Mesothelial cell of epicardium (in vitro differentiated cells): ENCODE measurements around the gene VSX2. TPM values are rescaled to one million over a fixed set of nuclear protein-coding genes. Genes with fewer than 3 reads are reported as not detected.

Experiments
- DNase-seq, 2 experiments: peaks; one replicate each; pipeline ENCODE4 v3.0.0; 2021; ENCODE audit warnings: low spot score in 2 of 2; ENCODE audit not compliant: unreplicated experiment in 2 of 2
- H3K27ac Mint-ChIP-seq: 2 replicates; pipeline ENCODE4 v1.8.0; 2021; ENCODE audit warnings: mixed read lengths
- H3K27me3 Mint-ChIP-seq: 2 replicates; pipeline ENCODE4 v1.8.0; 2021; ENCODE audit warnings: low read depth, mixed read lengths
- H3K36me3 Mint-ChIP-seq: 2 replicates; pipeline ENCODE4 v1.8.0; 2021; ENCODE audit warnings: mixed read lengths
- H3K4me1 Mint-ChIP-seq: 2 replicates; pipeline ENCODE4 v1.8.0; 2021; ENCODE audit warnings: mixed read lengths
- H3K4me3 Mint-ChIP-seq: 2 replicates; pipeline ENCODE4 v1.8.0; 2021; ENCODE audit warnings: mild to moderate bottlenecking, moderate library complexity, mixed read lengths
- H3K9me3 Mint-ChIP-seq: 2 replicates; pipeline ENCODE4 v1.8.0; 2021; ENCODE audit warnings: mixed read lengths
- total RNA-seq: library from RNA; stranded (reverse); gene quantifications from 3 replicates; pipeline ENCODE4 v1.2.1, GENCODE V29; 2021
- TF ChIP-seq, protein P1 (sequence below): fragments of 200-600 bp; sonication (generic); IDR thresholded peaks from one replicate; pipeline ENCODE4 v1.5.0; 2021; ENCODE audit warnings: antibody characterized with exemption; ENCODE audit not compliant: unreplicated experiment

The VSX2 gene
- total RNA-seq, 1 donor from 2014 or later: not detected

DNA sequence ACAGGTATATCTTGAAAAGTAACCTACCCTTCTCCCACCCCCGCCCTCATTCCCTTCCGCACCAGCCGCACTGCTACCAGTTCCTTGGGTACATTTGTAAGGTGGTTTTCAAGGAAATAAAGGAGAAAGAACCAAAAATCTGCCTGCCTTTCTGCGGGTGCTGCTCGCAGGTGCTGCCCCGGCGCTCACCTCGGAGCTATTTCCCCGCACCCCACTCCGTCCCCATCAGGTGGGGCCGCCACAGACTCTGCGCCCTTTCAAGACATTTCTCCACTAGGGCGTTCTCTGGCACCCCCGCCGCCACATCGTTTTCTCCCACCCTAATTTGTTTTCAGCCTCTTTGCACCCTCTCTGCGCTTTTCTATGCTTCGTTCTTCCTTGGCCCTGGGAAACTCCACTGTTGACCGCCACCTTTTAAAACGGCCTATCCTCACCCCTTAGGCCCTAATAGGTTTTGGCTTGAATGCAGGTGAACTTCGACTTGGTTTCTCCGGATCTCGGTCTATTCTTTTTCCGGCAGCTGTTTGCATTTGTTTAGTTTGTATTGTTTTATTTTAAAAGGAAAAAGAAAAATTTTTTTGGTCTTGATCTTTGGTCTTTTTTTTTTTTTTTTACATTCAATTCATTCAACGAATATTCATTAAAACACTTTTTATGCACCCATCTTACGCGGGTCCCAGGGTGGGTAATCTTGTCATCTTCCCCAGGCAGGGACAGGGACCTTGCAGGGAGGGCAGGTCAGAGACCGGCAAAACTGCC lies 3.0 kb downstream of the VSX2 start:
- no peak for DNase-seq
- Mint-ChIP-seq H3K9me3 (no peaks in the 10 kb centered on the region), H3K4me1 (peaks cover 15% of the 10 kb centered on the region), H3K27ac (no peak overlapping the region), H3K36me3 (no peaks in the 10 kb centered on the region), H3K27me3 (peaks cover 96% of the 10 kb centered on the region), H3K4me3 (no peak overlapping the region)
- TF ChIP-seq, protein P1, sequence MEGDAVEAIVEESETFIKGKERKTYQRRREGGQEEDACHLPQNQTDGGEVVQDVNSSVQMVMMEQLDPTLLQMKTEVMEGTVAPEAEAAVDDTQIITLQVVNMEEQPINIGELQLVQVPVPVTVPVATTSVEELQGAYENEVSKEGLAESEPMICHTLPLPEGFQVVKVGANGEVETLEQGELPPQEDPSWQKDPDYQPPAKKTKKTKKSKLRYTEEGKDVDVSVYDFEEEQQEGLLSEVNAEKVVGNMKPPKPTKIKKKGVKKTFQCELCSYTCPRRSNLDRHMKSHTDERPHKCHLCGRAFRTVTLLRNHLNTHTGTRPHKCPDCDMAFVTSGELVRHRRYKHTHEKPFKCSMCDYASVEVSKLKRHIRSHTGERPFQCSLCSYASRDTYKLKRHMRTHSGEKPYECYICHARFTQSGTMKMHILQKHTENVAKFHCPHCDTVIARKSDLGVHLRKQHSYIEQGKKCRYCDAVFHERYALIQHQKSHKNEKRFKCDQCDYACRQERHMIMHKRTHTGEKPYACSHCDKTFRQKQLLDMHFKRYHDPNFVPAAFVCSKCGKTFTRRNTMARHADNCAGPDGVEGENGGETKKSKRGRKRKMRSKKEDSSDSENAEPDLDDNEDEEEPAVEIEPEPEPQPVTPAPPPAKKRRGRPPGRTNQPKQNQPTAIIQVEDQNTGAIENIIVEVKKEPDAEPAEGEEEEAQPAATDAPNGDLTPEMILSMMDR: no peak

DNA sequence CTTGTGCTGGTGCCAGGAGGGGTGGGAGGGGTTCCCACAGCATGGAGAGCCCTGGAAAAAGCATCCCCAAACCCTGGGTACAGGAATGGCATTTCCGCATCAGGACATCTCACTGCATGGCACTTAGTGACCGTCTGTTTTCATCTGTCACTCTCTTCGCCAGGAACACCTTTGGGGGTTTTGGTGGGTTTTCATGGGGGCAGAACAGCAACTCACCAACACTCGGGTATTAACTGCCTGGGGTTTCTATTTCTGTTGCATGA lies 3.5 kb downstream of the VSX2 start:
- H3K9me3 Mint-ChIP-seq: no peaks in the 10 kb centered on the region
- H3K27me3 Mint-ChIP-seq: peaks cover 95% of the 10 kb centered on the region
- no peak for DNase-seq
- peaks cover 15% of the 10 kb centered on the region for H3K4me1 Mint-ChIP-seq
- no peaks in the 10 kb centered on the region for H3K36me3 Mint-ChIP-seq
- TF ChIP-seq, protein P1: no peak
- H3K4me3 Mint-ChIP-seq: no peak overlapping the region
- H3K27ac Mint-ChIP-seq: no peak overlapping the region

DNA sequence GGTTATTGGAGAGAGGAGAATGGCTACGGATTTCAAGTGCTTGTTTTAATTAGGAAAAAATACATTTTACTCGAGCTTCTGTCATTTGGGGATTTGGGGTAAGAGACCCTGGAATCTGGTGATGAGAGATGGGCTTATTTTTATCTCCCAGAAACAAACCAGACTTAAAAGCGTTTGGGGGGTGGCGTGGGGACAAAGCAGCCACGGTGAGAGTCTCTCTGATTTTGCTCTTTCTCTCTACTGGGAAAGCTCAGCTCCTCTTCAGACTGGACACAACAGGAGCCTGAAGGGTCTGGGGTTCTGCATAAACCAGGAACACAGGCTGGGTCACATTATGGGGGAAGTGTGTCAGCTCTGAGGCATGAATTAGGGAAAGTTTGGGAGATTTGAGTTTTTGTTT lies 3.8 kb downstream of the VSX2 start:
- Mint-ChIP-seq H3K4me3 (no peak overlapping the region), H3K4me1 (peaks cover 15% of the 10 kb centered on the region), H3K36me3 (no peaks in the 10 kb centered on the region), H3K27me3 (peaks cover 95% of the 10 kb centered on the region), H3K9me3 (no peaks in the 10 kb centered on the region), H3K27ac (no peak overlapping the region)
- TF ChIP-seq, protein P1: no peak
- DNase-seq: no peak

DNA sequence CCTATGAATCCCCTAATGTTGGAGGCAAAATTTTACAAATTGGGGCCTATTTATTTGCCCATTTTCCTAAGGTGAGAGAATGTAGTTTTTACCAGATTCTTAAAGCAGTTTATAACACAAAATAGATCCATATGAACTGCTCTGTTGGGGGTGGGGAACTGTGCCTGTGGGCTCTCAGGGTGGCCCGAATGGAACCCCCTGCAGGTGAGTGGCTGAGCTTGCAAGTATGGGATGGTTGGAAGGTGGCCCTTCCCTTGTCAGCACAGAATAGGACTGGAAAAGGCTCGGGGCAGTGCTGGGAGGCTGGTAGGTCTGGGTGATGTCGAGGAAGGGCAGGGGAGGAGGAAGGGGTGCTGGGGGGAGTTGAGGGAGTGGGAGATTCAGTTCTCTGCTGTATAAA lies 4.9 kb downstream of the VSX2 start:
- DNase-seq: no peak
- no peak overlapping the region for H3K27ac Mint-ChIP-seq
- H3K36me3 Mint-ChIP-seq: no peaks in the 10 kb centered on the region
- peaks cover 92% of the 10 kb centered on the region for H3K27me3 Mint-ChIP-seq
- no peak overlapping the region for H3K4me3 Mint-ChIP-seq
- peaks cover 15% of the 10 kb centered on the region for H3K4me1 Mint-ChIP-seq
- TF ChIP-seq, protein P1: no peak
- no peaks in the 10 kb centered on the region for H3K9me3 Mint-ChIP-seq

DNA sequence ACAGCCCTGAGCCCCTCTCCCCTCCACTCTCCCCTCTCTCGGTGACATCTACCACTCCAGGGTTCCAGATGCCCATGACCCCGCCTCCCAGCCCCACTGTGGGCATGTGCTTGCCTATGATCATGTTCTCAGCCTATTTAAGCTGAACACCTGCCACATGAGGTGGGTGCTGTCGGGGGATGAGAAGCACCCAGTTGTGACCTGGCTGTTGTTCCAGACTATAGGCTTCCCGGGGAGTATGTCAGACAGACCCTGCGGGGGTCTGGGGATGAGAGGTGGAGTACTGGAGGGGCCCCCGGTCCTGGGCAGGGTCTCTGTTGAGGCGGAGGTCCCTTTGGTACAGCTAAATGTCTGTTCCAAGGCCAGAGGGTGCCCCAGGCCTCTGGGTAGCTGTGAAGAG lies 6.0 kb downstream of the VSX2 start:
- H3K36me3 Mint-ChIP-seq: no peaks in the 10 kb centered on the region

More for the DNA sequence above, 6.0 kb downstream of the VSX2 start:
- no peak overlapping the region for H3K4me3 Mint-ChIP-seq
- peaks cover 13% of the 10 kb centered on the region for H3K4me1 Mint-ChIP-seq
- TF ChIP-seq, protein P1: no peak
- peaks cover 90% of the 10 kb centered on the region for H3K27me3 Mint-ChIP-seq
- H3K9me3 Mint-ChIP-seq: no peaks in the 10 kb centered on the region
- no peak overlapping the region for H3K27ac Mint-ChIP-seq
- DNase-seq: no peak
